HG03175 (cell line): ENCODE results near the gene DDX1.
"Not testable (repeated sequence)": the region's sequence is repeated elsewhere in the genome, so short reads cannot be mapped to it uniquely, and the experiment has no call there.

Experiments used
- ATAC-seq: cut with Tn5 transposase; IDR thresholded peaks from one replicate; pipeline ENCODE4 v1.9.1; 2021; ENCODE audit warnings: mild to moderate bottlenecking, moderate library complexity; ENCODE audit not compliant: unreplicated experiment

DDX1 gene

GRCh38 chr2:15672961-15673918, 81.6 kb downstream of the DDX1 start:
- ATAC-seq, result no peak

- ATAC-seq, result no peak
Measured at GRCh38 chr2:15673919-15674636, 82.4 kb downstream of the DDX1 start.

GRCh38 chr2:15674637-15675455, 83.2 kb downstream of the DDX1 start:
- no peak for ATAC-seq

- ATAC-seq, result no peak
Measured at GRCh38 chr2:15675456-15676195, 84.0 kb downstream of the DDX1 start.

GRCh38 chr2:15677141-15677843, 85.6 kb downstream of the DDX1 start:
- ATAC-seq, result no peak

GRCh38 chr2:15678346-15678745, 86.7 kb downstream of the DDX1 start:
- no peak for ATAC-seq

GRCh38 chr2:15678909-15679308, 87.2 kb downstream of the DDX1 start:
- no peak for ATAC-seq

GRCh38 chr2:15679386-15679924, 87.8 kb downstream of the DDX1 start:
- ATAC-seq, result no peak

GRCh38 chr2:15680132-15680531, 88.5 kb downstream of the DDX1 start:
- ATAC-seq, result not testable (repeated sequence)
